GM19397 (cell line): ENCODE results near the gene WFDC10A.
"Not testable (repeated sequence)": the region's sequence is repeated elsewhere in the genome, so short reads cannot be mapped to it uniquely, and the experiment has no call there.

Source experiments
- ATAC-seq: cut with Tn5 transposase; IDR thresholded peaks from one replicate; pipeline ENCODE4 v1.9.1; 2021; ENCODE audit warnings: mild to moderate bottlenecking, moderate library complexity; ENCODE audit not compliant: unreplicated experiment

Gene WFDC10A

DNA sequence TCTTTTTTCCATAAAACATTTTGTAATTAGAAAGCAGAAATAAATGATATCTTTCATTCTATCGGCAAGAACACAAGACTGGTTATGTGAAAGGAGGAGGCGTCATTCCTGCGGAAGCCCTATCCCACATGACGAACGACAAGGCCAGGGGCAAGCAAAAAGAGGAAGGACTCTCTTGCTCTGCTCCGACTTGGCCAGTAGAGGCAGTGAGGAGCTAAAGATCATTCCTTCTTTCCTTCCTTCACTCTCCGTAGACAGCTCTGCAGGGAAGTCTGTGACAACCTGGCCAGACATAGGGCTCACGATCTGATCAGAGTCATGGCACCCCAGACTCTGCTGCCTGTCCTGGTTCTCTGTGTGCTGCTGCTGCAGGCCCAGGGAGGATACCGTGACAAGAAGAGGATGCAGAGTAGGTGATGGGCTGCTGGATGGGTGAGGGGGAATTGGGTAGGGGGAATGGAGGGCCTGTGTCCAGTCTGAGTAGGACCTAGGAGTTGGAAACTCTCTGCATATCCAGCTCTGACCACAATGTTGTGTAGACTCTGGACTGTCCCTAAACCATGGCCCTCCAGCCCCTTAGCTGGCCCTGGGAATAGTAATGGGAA lies at the start of gene WFDC10A:
WFDC10A (plus strand) TSS at position 244 of the 605 bp plus-strand sequence; CDS start at position 319, 75 bp downstream.
- no peak for ATAC-seq

GRCh38 chr20:45581702-45582101 lies 47.8 kb upstream of the WFDC10A start:
- no peak for ATAC-seq

DNA sequence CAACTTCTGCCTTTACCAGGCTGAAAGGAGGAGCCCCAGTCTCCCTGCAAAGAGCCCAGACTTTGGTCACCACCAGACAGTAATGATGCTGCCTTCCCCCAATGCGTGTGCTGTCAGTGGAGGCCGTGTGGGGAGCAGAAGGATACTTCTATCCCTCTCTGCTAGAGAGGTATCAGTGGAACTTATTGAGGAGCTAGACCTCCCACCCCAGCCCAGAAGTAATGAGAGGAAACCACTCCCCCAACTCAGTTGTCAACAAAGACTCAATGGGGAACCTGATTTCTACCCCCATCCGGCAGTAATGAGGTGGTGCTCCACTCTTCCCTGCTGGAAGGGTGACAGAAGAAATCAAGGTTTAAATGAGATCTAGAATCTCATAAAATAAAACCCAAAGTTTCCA lies 46.0 kb upstream of the WFDC10A start:
- no peak for ATAC-seq

DNA sequence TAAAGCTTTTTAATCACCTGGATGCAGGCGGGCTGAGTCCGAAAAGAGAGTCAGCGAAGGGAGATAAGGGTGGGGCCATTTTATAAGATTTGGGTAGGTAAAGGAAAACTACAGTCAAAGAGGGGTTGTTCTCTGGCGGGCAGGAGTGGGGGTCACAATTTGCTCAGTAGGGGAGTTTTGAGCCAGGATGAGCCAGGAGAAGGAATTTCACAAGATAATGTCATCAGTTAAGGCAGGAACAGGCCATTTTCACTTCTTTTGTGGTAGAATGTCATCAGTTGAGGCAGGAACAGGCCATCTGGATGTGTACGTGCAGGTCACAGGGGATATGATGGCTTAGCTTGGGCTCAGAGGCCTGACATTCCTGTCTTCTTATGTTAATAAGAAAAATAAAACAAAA lies 45.2 kb upstream of the WFDC10A start:
- ATAC-seq, result not testable (repeated sequence)

DNA sequence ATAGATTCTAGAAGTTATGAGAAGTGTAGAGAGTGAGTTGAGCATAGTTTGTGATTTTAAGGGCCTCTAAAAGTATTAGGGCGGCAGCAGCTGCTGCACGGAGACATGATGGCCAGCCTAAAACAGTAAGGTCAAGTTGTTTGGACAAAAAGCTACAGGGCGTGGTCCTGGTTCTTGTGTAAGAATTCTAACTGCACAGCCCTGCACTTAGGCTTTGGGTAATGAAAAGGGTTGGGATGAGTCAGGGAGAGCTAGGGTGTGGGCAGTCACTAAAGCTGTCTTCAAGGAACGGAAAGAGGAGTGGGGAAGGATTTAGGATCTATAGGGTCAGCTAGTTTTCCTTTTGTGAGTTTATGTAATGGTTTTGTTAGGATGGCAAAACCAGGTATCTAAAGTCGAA lies 43.6 kb upstream of the WFDC10A start:
- not testable (repeated sequence) for ATAC-seq

DNA sequence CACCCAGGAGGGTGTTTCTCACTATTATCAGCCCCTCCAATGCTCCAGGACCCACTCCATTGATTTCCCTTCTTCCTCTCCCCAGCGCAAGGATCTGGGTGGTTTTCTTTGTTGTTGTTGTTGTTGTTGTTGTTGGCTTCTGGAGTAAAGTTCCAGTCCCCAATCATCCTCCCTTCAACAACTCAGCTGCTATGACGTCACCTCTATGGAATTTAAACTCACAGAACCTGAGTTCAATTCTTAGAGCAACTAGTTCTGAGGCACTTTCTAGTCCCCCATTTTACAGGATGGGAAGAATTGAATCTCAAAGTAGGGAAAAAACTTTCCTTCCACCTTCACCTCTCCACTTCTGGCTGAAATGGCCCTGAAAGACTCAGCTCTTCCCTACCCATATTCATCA lies 40.7 kb upstream of the WFDC10A start:
- ATAC-seq, result no peak

DNA sequence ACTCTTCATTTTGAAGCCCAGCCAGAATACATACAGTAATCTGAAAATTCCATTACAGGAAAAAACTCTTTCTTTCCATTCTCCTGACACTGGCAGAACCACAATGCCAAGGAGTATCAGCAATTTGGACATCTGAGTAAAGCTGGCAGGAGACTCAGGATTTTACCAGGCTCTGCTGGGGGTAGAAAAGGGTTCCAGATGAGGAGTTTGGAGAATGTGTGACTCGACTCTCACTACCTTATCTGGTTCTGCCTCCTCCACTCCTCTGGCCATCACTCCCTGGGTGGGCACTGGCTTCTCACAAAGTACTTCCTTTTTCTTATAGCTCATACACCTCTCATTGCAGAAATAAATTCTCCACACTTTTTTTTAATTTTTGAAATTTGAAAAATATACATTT lies 39.8 kb upstream of the WFDC10A start:
- no peak for ATAC-seq

- ATAC-seq, result no peak
Observed at GRCh38 chr20:45592574-45593189, 36.9 kb upstream of the WFDC10A start.

DNA sequence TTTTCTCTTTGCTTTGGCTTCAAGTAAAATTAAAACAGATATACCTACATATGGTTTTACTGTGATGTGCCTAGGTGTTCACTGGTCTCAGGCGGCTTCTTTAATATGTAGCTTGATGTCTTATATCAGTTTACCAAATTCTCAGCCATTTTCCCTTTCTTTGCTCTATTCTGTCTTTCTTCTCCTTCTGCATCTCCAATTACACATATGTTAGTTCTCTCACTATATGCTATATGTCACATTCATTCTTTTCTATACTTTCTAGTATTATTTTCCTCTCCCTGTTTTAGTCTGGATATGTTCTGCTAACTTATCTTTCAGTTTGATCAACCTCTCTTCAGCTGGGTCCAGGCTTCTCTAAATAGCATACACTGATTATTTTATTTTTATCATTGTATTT lies 36.0 kb upstream of the WFDC10A start:
- ATAC-seq, result no peak

- no peak for ATAC-seq
Observed at GRCh38 chr20:45595235-45595634, 34.3 kb upstream of the WFDC10A start.

DNA sequence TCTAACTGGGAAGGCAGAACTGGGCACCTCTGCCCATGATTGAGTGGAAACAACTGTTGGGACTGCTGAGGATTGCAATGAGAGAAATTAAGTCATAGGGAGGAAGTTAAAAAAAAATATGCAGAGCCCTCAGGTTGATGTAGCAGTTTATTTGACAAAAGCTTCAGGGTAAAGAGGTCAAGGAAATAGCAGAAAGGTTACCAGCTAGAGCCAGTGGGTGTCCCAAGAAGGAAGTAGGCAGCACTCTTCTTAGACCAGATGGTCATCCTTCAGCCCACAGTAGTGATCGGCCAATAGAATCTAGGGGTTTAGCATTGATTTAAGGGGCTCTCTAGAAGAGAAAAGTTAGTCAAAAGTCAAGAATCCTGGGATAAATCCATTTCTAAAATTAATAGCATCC lies 21.7 kb upstream of the WFDC10A start:
- ATAC-seq, result no peak

DNA sequence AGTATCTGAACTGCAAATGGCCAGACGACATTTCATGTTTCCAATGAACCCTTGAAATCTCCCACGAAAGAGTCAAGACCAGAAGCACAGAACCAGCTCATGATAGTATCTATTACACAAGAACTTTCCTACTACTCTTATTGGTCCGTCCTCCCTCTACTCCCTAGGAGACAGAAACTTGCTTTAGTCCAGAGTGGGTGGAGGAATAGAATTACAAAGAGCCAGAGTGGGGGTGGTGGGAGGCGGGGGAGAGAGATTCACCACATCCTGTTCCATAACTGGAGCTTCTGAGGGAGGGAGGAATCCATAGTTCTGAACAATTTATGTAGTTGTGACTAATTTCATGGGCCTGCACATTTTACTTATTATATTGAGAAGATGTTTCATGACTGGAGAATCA lies 18.5 kb upstream of the WFDC10A start:
- ATAC-seq, result no peak

DNA sequence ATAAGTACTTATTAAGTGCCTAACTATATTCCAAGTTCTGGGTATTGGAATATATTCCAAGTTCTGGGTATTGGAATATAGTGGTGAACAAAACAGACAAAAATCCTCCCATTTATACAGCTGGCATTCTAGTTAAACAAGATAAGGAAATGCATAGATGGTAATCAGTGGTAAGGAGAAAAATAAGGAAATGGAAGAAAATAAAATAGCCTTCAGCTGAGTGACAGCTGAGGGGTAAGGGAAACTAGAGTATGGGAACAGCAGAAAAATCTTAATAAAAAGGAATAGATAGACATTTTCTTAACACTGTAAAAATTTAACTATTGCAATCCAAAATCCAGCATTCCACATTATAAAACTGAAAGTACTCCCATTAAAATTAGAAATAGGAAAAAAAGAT lies 17.2 kb upstream of the WFDC10A start:
- no peak for ATAC-seq

DNA sequence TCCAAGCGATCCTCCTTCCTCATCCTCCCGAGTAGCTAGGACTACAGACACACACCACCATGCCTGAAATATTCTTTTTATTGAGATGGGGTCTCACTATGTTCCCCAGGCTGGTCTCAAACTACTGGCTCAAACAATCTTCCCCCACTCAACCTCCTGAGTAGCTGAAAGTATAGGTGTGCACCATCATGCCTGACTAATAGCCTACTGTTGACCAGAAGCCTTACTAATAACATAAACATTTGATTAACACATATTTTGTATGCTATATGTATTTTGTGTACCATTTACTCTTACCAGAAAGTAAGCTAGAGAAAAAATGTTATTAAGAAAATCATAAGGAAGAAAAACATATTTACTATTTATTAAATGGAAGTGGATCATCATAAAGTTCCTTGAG lies 11.9 kb upstream of the WFDC10A start:
- ATAC-seq, result no peak

GRCh38 chr20:45621593-45621992 lies 7.9 kb upstream of the WFDC10A start:
- no peak for ATAC-seq

GRCh38 chr20:45626540-45626939 lies 3.0 kb upstream of the WFDC10A start:
- ATAC-seq, result no peak

DNA sequence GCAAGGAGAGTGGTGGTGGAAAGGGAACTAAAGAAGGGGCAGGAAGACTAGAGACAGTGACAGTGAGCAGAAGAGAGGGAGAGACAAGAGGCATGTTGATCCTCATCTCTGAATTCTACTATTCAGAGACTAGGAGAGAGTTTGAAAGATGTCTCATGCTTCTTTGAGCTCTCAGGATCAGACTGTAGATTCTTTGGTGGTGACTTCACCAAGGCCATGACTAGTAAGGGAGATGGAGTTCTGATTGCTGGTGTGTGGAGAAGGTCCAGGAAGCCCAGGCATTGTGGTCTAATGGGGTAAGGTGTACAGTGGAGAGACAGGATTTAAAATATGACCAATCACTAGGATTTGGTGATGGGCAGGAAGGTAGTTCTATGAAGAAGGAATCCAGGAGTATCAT lies 832 bp downstream of the WFDC10A start:
- no peak for ATAC-seq

DNA sequence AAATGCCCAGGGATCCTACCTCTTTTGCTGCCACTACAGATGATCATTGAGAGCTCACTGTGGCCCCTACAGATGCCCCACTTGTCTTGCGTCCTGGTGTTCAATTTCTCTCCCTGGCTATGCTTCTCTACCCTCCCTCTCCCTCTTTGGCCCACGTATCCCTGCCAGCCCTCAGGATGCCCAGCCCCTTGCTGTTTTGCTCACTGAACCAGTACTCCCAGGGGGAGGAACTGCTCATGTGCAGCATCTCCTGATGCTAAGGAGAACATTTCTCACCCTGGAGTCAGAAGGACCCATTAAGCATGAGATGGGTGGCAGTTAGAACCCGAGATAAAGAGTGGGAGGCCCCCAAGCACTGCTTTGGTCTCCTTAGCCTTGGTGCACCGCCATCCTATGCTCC lies 1.6 kb downstream of the WFDC10A start, which contains the start of gene WFDC9:
WFDC9 (minus strand) TSS at position 101 of the 400 bp plus-strand sequence. CDS start 21,103 bp downstream, outside the sequence.
- ATAC-seq, result no peak

- ATAC-seq, result no peak
Observed at GRCh38 chr20:45636513-45636912, 7.0 kb downstream of the WFDC10A start.

- ATAC-seq, result no peak
Observed at GRCh38 chr20:45639687-45640086, 10.1 kb downstream of the WFDC10A start.

GRCh38 chr20:45641076-45641475 lies 11.5 kb downstream of the WFDC10A start:
- not testable (repeated sequence) for ATAC-seq

DNA sequence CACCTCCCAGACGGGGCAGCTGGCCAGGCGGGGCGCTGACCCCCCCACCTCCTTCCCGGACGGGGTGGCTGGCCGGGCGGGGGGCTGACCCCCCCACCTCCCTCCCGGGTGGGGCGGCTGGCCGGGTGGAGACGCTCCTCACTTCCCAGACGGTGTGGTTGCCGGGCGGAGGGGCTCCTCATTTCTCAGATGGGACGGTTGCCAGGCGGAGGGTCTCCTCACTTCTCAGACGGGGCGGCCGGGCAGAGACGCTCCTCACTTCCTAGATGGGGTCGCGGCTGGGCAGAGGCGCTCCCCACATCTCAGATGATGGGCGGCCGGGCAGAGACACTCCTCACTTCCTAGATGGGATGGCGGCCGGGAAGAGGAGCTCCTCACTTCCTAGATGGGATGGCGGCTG lies 16.3 kb downstream of the WFDC10A start:
- not testable (repeated sequence) for ATAC-seq

GRCh38 chr20:45646875-45647274 lies 17.3 kb downstream of the WFDC10A start:
- ATAC-seq, result no peak
